WTC11 (cell line): ENCODE results near the gene IL17RD. TPM values are rescaled to one million over a fixed set of nuclear protein-coding genes. Genes with fewer than 3 reads are reported as not detected.

Source experiments
- ATAC-seq: fragments of 200-7000 bp; cut with Tn5 transposase; 2 replicates; pipeline ENCODE4 v1.10.0; 2021; ENCODE audit warnings: mild to moderate bottlenecking, moderate library complexity
- CTCF ChIA-PET: fragments of 300-600 bp; sonication (Branson Sonifier 250); formaldehyde crosslinking; loops from one replicate; lab custom pipeline; 2021; ENCODE audit warnings: antibody characterized with exemption; lab: Charles Lee
- POLR2A ChIA-PET: fragments of 350-600 bp; sonication (Branson Sonifier 250); formaldehyde crosslinking; loops from one replicate; lab custom pipeline; 2021; ENCODE audit warnings: antibody characterized with exemption; lab: Charles Lee
- DNase-seq: peaks from one replicate; pipeline ENCODE4 v3.0.0; 2021; ENCODE audit warnings: low spot score
- H3K27ac Mint-ChIP-seq: 2 replicates; pipeline ENCODE4 v1.8.0; 2021; ENCODE audit warnings: mixed read lengths
- H3K27me3 Mint-ChIP-seq: 2 replicates; pipeline ENCODE4 v1.8.0; 2021; ENCODE audit warnings: low read depth, mild to moderate bottlenecking, moderate library complexity, mixed read lengths
- H3K36me3 Mint-ChIP-seq: 2 replicates; pipeline ENCODE4 v1.8.0; 2021; ENCODE audit warnings: mixed read lengths
- H3K4me1 Mint-ChIP-seq: 2 replicates; pipeline ENCODE4 v1.8.0; 2022; ENCODE audit warnings: mixed read lengths
- H3K4me3 Mint-ChIP-seq: 2 replicates; pipeline ENCODE4 v1.8.0; 2021; ENCODE audit warnings: mild to moderate bottlenecking, moderate library complexity, mixed read lengths
- H3K9me3 Mint-ChIP-seq: 2 replicates; pipeline ENCODE4 v1.8.0; 2021; ENCODE audit warnings: mixed read lengths
- AFF4 ChIP-seq: sonication (generic); formaldehyde crosslinking; IDR thresholded peaks from 2 replicates; pipeline ENCODE4 v1.8.1; 2023; ENCODE audit warnings: mild to moderate bottlenecking, missing genetic modification reagents, borderline replicate concordance
- ERG ChIP-seq: fragments of 250-450 bp; sonication (Bioruptor Pico); IDR thresholded peaks from 2 replicates; pipeline ENCODE4 v1.8.0; 2021; ENCODE audit warnings: mild to moderate bottlenecking
- FOXP4 ChIP-seq: sonication (generic); formaldehyde crosslinking; IDR thresholded peaks from 2 replicates; pipeline ENCODE4 v1.8.0; 2022; ENCODE audit warnings: mild to moderate bottlenecking, missing genetic modification reagents
- MLX ChIP-seq: sonication (generic); formaldehyde crosslinking; IDR thresholded peaks from 2 replicates; pipeline ENCODE4 v1.8.1; 2023; ENCODE audit warnings: mild to moderate bottlenecking, missing genetic modification reagents, moderate library complexity
- NFATC4 ChIP-seq: fragments of 250-450 bp; sonication (Bioruptor Pico); IDR thresholded peaks from 2 replicates; pipeline ENCODE4 v1.9.0; 2021; ENCODE audit warnings: mild to moderate bottlenecking
- NR3C1 ChIP-seq: sonication (generic); formaldehyde crosslinking; conservative IDR thresholded peaks from 2 replicates; pipeline ENCODE4 v1.8.1; 2023; ENCODE audit warnings: low read depth, mild to moderate bottlenecking, missing genetic modification reagents
- OVOL2 ChIP-seq: fragments of 250-450 bp; sonication (Bioruptor Pico); IDR thresholded peaks from 2 replicates; pipeline ENCODE4 v1.9.0; 2021; ENCODE audit warnings: mild to moderate bottlenecking, borderline replicate concordance
- PRDM15 ChIP-seq: sonication (generic); formaldehyde crosslinking; IDR thresholded peaks from 2 replicates; pipeline ENCODE4 v1.8.0; 2022; ENCODE audit warnings: missing genetic modification reagents
- USF1 ChIP-seq: sonication (generic); formaldehyde crosslinking; IDR thresholded peaks from 2 replicates; pipeline ENCODE4 v1.8.0; 2022; ENCODE audit warnings: mild to moderate bottlenecking, missing genetic modification reagents
- ZNF232 ChIP-seq: sonication (generic); formaldehyde crosslinking; IDR thresholded peaks from 2 replicates; pipeline ENCODE4 v1.8.0; 2022; ENCODE audit warnings: mild to moderate bottlenecking, missing genetic modification reagents
- ZNF425 ChIP-seq: fragments of 250-450 bp; sonication (Bioruptor Pico); conservative IDR thresholded peaks from 2 replicates; pipeline ENCODE4 v1.9.0; 2021; ENCODE audit warnings: mild to moderate bottlenecking
- total RNA-seq: library from RNA; stranded (reverse); gene quantifications from 3 replicates; pipeline ENCODE4 v1.2.3, GENCODE V29; 2021

Gene IL17RD
- total RNA-seq, 1 experiment from 2014 or later: 72.9 TPM

GRCh38 chr3:57131210-57131588 is 34.0 kb downstream of the IL17RD start (continued):
- no peak for TF ChIP-seq FOXP4
- no peak for TF ChIP-seq MLX (CRISPR knock-in tag)
- no peak for TF ChIP-seq ZNF425
- TF ChIP-seq USF1 (CRISPR knock-in tag): no peak
- TF ChIP-seq NR3C1: no peak

GRCh38 chr3:57130571-57131209 is 34.5 kb downstream of the IL17RD start:
- ATAC-seq (peak; percentile 83), DNase-seq (peak; percentile 96)
- POLR2A ChIA-PET: interaction anchor here (0.6 to 2.4 kb wide), 11 partner anchors 9 to 97 kb away, joined by 3 to 22 read pairs (median 3); partner anchors contain the start of gene APPL1
- H3K4me3 Mint-ChIP-seq: peak overlapping the region; percentile 58
- peaks cover 3% of the 10 kb centered on the region; the same call in 1 of the 2 replicates for H3K36me3 Mint-ChIP-seq
- H3K4me1 Mint-ChIP-seq: peaks cover 92% of the 10 kb centered on the region
- H3K27ac Mint-ChIP-seq: peak overlapping the region; percentile 100
- H3K9me3 Mint-ChIP-seq: no peaks in the 10 kb centered on the region
- H3K27me3 Mint-ChIP-seq: peaks cover 8% of the 10 kb centered on the region
- CTCF ChIA-PET: interaction anchor here (0.7 to 3.0 kb wide), 12 partner anchors 9 to 267 kb away, joined by 3 to 19 read pairs (median 4); partner anchors contain the start of gene HESX1
- TF ChIP-seq OVOL2 (CRISPR knock-in tag) (no peak), ZNF232 (CRISPR knock-in tag) (no peak), AFF4 (CRISPR knock-in tag) (peak; percentile 89), ERG (no peak), ZNF425 (no peak), PRDM15 (CRISPR knock-in tag) (no peak), NFATC4 (0 out of 2 replicates have a peak, but pooled peaks have one; percentile 30)
